ENCODE results near the gene ZNF280C.
"Not testable (repeated sequence)": the region's sequence is repeated elsewhere in the genome, so short reads cannot be mapped to it uniquely, and the experiment has no call there.

ZNF280C gene, protein sequence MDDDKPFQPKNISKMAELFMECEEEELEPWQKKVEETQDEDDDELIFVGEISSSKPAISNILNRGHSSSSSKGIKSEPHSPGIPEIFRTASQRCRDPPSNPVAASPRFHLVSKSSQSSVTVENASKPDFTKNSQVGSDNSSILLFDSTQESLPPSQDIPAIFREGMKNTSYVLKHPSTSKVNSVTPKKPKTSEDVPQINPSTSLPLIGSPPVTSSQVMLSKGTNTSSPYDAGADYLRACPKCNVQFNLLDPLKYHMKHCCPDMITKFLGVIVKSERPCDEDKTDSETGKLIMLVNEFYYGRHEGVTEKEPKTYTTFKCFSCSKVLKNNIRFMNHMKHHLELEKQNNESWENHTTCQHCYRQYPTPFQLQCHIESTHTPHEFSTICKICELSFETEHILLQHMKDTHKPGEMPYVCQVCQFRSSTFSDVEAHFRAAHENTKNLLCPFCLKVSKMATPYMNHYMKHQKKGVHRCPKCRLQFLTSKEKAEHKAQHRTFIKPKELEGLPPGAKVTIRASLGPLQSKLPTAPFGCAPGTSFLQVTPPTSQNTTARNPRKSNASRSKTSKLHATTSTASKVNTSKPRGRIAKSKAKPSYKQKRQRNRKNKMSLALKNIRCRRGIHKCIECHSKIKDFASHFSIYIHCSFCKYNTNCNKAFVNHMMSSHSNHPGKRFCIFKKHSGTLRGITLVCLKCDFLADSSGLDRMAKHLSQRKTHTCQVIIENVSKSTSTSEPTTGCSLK

DNA sequence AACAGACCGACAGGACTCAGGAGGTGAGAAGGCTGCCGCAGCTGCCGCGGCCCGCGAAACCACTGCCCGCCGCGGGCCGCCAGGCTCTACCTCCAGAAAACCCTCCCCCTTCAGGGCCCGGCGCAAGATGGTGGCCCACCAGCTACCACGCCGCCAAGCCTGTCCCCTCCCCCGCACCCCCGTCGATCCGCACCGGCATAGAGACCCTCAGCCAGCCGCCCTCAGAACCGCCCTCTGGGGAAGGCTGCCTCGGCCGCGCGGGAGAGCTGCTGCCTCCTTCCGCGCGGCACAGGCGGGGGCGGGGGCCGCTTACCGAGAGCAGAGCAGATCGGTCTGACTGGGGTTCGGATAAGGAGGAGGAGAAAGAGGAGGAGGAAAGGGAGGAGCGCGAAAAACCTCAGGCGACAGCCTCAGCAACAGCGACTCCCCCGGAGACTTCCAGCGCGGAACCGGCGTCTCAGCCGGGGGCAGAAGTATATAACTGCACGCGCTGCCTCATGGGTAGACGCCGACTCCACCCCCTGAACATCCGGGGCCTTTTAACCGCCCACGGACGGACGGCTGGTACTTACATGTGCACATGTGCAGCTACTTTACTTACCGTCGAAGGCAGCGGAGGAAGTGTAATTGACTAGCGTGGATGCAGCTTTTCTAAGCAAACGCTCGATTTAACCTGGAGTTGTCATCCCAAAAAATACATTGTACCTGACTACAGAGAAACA lies at the start of gene ZNF280C:
Gene ZNF280C, minus strand, starts transcription at position 451 of the 722 bp plus-strand sequence. CDS start 8,450 bp downstream, outside the sequence.
- peak; percentile 95 for DNase-seq

- peak; percentile 0 for DNase-seq
Measured at GRCh38 chrX:130304587-130305368, 36.1 kb upstream of the ZNF280C start.

GRCh38 chrX:130301977-130302376 lies 33.3 kb upstream of the ZNF280C start:
- no peak for DNase-seq

DNA sequence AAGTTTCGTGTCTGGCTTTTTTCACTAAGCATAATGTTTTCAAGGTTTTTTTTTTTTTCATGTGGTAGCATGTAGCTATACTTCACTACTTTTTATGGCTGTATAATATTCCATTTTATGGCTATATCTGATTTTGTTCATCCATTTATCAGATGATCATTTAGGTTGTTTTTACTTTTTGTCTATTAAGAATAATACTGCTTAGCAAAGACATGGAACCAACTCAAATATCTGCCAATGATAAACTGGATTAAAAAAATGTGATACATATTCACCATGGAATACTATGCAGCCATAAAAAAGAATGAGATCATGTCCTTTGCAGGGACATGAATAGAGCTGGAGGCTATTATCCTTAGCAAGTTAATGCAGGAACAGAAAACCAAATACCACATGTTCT lies 32.7 kb upstream of the ZNF280C start:
- no peak for DNase-seq

DNA sequence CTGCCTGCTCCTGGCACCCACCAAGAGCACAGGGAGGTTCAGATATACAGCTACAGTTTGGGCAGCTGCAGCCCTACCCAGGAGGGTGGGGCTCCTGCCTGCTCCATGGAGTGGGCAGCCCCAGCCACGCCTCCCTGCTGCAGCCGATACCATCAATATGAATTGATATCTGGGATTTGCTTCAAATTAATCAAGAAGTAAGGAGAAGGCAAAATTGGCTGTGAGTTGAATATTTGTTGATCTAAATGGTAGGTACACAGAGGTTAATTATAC lies 31.2 kb upstream of the ZNF280C start:
- no peak for DNase-seq

GRCh38 chrX:130299279-130300009 lies 30.7 kb upstream of the ZNF280C start:
- peak; percentile 72 for DNase-seq

DNA sequence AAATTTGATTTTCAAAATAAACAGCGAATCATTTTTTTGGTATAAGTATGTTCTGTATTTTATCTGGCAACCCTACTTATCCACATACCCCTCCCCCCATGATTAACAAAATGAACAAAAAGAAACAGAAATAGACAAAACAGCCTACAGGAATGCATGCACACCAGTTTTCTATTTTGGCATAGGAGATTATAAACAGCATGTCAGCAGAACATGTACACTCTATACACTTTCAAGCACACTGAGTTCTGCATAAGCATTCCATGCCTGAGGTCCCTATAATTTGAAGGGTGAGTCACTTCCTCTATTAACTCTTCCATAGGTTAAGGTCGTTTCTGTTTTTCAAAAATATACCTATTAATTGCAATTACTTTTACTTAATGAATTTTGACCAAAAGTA lies 28.0 kb upstream of the ZNF280C start:
- no peak for DNase-seq

- no peak for DNase-seq
Measured at GRCh38 chrX:130296297-130296678, 27.6 kb upstream of the ZNF280C start.

DNA sequence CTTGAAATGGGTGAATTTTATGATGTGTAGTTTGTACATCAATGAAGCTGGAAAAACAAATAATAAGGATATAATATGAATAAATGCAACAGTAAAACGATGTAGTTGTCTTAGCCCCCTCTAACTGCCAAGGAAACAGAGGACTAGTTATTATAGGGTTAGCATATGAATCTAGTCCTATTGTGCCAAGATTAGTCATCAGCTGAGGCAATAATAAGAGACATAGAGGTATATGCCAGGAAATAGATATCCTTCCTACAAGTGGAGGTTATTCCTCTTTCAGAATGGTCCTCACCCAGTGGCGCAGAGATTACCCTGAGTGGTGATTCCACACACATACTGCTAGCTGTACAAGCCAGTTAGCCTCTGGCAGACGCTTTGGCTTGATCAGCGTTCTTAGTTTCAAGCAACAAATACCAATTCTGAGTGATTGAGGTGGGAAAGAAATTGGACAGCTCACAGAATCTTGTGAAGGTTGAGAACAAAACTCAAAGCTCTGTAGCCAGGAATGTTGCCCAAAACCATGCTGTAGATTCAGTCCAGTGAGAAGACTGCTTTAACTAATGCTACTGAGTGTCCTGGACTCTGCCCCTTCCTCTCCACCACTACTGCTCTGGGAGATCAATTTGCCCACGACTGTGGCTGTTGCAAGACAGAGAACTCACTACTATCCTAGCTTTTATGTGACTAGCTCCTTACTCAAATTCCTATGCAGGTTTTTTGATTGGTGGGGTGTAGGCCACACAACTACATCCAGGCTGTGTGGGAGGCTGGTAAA lies 27.0 kb upstream of the ZNF280C start:
- DNase-seq = no peak

DNA sequence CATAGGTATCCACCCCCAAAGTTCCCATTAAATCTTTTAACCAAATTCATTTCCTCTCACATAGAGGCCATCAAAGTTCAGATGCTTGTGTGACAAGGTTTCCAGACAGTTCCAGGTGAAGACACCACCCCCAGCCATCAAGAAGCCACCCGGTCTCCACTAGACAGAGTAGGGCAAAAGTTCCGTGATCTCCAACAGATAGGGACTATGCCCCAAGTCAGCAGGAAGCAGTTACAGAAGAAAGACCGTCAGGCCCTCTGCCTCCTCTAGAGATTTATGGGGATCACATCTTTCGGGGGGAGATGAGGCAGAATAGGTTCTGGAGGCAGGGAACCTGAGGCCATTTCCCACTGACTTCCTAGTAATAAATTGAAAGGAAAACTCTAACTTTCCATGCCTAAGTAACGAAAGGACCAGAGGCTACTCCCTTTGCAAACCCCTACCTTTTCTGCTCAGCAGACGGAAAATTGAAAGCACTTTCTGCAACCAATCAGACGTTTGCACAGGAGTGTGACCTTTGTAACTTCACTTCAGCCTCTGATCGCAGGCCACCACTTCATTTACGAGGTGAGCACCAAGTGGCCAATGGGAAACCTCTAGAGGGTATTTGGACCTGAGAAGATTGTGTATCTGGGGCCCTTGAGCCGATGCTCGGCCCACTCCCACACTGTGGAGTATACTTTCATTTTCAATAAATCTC lies 18.5 kb upstream of the ZNF280C start:
- DNase-seq = no peak

DNA sequence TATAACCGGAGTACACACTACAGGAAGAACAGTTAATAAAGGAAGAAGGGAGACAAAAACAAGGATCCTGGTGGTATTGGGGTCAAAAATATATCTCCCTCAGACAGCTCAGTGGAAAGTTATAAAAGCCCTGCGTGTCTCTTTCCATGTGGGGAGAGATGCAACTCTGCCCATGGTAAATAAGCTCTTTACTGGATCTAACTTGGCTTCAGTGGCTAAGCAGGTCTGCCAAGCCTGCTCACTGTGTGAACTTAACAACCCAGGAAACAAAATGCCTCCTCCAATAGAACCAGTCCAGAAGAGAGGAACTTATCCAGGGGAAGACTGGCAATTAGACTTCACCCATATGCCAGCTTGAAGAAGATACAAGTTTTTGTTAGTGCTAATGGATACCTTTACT lies 17.0 kb upstream of the ZNF280C start:
- no peak for DNase-seq

- DNase-seq = no peak
Measured at GRCh38 chrX:130285069-130285620, 16.4 kb upstream of the ZNF280C start.

- no peak for DNase-seq
Measured at GRCh38 chrX:130282151-130282550, 13.5 kb upstream of the ZNF280C start.

DNA sequence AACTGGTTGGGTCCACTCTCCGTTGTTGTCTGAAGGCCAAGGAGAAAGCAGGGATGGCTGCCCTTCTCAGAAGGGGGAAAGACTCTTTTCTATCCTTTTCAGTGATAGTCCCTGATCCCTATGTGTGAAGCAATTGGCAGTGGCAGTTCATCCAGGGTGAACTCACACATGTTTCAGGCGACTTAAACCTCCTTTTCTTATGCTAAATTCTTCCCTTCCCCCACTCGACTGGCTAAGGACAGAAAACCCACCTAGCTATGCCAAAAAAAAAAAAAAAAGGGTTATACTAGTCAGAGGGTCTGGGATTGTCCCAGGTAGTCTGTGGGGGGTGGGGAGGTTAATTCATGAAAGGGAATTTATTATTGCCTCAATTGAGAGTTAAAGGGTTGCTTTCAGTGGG lies 12.2 kb upstream of the ZNF280C start:
- no peak for DNase-seq

- DNase-seq = not testable (repeated sequence)
Measured at GRCh38 chrX:130272253-130272652, 3.6 kb upstream of the ZNF280C start.

GRCh38 chrX:130269391-130269790 lies 692 bp upstream of the ZNF280C start:
- not testable (repeated sequence) for DNase-seq

- no peak for DNase-seq
Measured at GRCh38 chrX:130267956-130268448, 697 bp downstream of the ZNF280C start.

- DNase-seq = no peak
Measured at GRCh38 chrX:130264573-130264972, 4.1 kb downstream of the ZNF280C start.

DNA sequence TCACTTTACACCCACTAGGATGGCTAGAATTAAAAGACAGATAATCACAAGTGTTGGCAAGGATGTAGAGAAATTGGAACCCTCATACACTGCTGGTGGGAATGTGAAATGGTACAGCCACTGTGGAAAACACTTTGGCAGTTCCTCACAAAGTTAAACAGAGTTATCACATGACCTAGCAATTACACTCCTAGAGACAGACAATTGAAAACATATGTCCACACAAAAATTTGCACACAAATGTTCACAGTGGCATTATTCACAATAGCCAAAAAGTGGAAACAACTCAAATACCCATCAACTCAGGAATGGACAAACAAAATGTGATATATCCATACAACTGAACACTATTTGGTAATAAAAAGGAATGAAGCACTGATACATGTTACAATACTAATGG lies 5.7 kb downstream of the ZNF280C start:
- no peak for DNase-seq

DNA sequence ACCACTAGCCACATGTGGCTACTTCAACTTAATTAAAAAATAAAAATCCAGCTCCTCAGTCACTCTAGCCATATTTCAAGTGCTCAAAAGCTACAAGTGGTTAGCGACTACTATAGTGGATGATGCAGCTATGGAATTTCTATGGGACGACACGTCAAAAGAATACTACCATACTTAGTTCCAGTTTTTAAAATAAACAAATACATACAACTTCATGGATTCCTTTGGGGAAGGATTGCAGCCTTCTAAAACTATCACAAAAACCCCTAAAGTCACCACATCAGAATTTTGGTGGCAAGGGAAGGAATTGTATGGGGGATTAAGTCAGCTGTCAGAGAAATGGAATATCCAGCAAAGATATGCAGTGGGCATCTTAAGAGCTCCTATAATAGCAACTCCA lies 6.5 kb downstream of the ZNF280C start:
- DNase-seq = no peak
